Testis (tissue), 3 donors: ENCODE results near the gene SP140L. TPM values are rescaled to one million over a fixed set of nuclear protein-coding genes. Genes with fewer than 3 reads are reported as not detected.

Source experiments
- DNase-seq: peaks from one replicate; pipeline ENCODE4 v3.0.0-alpha.2; 2019
- H3K27ac ChIP-seq, 2 donors: fragments of 200-600 bp; sonication (generic); one replicate each; pipeline ENCODE4 v1.5.1; 2019
- H3K27me3 ChIP-seq: fragments of 200-600 bp; sonication (generic); one replicate; pipeline ENCODE4 v1.5.1; 2019
- H3K36me3 ChIP-seq: fragments of 200-600 bp; sonication (generic); one replicate; pipeline ENCODE4 v1.5.1; 2017; ENCODE audit warnings: low read depth; ENCODE audit errors: missing control alignments
- H3K4me1 ChIP-seq: fragments of 200-600 bp; sonication (generic); one replicate; pipeline ENCODE4 v1.5.1; 2019
- H3K4me3 ChIP-seq, 2 donors: fragments of 200-600 bp; sonication (generic); one replicate each; pipeline ENCODE4 v1.5.1; 2017 to 2019
- H3K9me3 ChIP-seq: fragments of 200-600 bp; sonication (generic); one replicate; pipeline ENCODE4 v1.5.1; 2017
- POLR2A ChIP-seq: fragments of 450-650 bp; IDR thresholded peaks from one replicate; pipeline ENCODE4 v1.6.1; 2017; ENCODE audit warnings: antibody characterized with exemption, mild to moderate bottlenecking, moderate library complexity
- WGBS, 2 donors: methylation state at CpG; one replicate each; pipeline ENCODE4 v1.1.5; 2018; 5-methylcytosine and 5-hydroxymethylcytosine counted together
- intact Hi-C: fragments of 100-400 bp; cut with DNase I; formaldehyde crosslinking; loops from one replicate; pipeline ENCODE4 v1.15.1; 2023; ENCODE audit warnings: low total_unique reads
- polyA plus RNA-seq: library from polyadenylated mRNA; stranded (reverse); fragments of 350-450 nt; fragmentation: Illumina TruSeq; extraction: RNeasy Lipid Tissue Mini Kit (QIAGEN cat#74804); gene quantifications from one replicate; pipeline ENCODE4 v1.2.3, GENCODE V29; 2014; ENCODE audit warnings: low read depth, low replicate concordance; ENCODE audit not compliant: insufficient read depth
- total RNA-seq, 2 donors: library from RNA; depleted of rRNA; stranded (reverse); fragments of >200 nt; gene quantifications; one replicate each; pipeline ENCODE4 v1.2.3, GENCODE V29; 2016
- TF ChIP-seq, protein P1 (sequence below), 3 experiments: fragments of 450-650 bp in 2 of 3; fragments of 200-600 bp in 1 of 3; sonication (generic) in 1 of 3; IDR thresholded peaks; one replicate each; pipeline ENCODE4 v1.5.1; 2016 to 2019; ENCODE audit warnings: antibody characterized with exemption in 3 of 3, mild to moderate bottlenecking in 2 of 3, moderate library complexity in 1 of 3

The SP140L gene
- total and polyA plus RNA-seq, 3 donors from 2014 or later = 7.2 to 21.9 (median 7.9) TPM

DNA sequence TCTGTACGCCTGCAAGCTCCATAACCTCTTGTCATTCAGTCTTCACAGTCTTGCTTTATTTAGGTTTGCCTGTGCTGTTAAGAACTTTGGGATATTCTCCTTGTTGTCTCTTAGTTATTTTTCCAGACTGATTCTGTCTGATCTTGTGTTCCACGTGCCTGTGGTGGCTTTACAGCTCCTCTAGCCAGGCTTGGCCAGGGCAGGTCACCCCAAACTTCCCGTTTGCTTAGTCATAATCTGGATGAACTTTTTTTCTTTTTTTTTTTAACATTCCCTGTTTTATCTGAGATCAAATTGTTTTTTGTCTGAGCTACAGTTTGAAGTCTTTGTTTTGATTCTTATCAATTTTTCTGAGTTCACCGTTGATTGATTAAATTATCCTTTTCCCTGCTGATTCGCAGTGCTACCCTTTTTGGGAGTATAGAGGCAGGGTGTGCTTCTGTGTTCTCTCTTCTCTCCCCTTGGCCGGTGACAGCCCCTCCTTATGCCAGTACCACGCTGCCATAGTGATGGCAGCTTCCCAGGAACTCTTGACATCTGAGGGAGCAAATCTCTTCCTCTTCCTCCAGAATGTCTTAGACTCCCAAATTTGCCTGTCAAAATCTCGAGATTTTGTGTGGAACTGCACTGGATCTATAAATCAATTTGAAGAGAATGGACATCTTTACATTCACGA is 91.5 kb downstream of the SP140L start:
- Histone ChIP-seq H3K27me3 (no peaks in the 10 kb centered on the region), H3K4me3 (no peak overlapping the region), H3K9me3 (no peaks in the 10 kb centered on the region), H3K4me1 (peaks cover 8% of the 10 kb centered on the region), H3K36me3 (no peaks in the 10 kb centered on the region), H3K27ac (no peak overlapping the region)
- no peak for DNase-seq
- 62 to 71% methylated on average over 9 of the region's 9 CpGs for WGBS, 2 donors
- intact Hi-C loops = no loop called here
- TF ChIP-seq POLR2A = no peak
- TF ChIP-seq, protein P1, sequence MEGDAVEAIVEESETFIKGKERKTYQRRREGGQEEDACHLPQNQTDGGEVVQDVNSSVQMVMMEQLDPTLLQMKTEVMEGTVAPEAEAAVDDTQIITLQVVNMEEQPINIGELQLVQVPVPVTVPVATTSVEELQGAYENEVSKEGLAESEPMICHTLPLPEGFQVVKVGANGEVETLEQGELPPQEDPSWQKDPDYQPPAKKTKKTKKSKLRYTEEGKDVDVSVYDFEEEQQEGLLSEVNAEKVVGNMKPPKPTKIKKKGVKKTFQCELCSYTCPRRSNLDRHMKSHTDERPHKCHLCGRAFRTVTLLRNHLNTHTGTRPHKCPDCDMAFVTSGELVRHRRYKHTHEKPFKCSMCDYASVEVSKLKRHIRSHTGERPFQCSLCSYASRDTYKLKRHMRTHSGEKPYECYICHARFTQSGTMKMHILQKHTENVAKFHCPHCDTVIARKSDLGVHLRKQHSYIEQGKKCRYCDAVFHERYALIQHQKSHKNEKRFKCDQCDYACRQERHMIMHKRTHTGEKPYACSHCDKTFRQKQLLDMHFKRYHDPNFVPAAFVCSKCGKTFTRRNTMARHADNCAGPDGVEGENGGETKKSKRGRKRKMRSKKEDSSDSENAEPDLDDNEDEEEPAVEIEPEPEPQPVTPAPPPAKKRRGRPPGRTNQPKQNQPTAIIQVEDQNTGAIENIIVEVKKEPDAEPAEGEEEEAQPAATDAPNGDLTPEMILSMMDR (IDR thresholded peaks at IDR 0.05) = no peak

DNA sequence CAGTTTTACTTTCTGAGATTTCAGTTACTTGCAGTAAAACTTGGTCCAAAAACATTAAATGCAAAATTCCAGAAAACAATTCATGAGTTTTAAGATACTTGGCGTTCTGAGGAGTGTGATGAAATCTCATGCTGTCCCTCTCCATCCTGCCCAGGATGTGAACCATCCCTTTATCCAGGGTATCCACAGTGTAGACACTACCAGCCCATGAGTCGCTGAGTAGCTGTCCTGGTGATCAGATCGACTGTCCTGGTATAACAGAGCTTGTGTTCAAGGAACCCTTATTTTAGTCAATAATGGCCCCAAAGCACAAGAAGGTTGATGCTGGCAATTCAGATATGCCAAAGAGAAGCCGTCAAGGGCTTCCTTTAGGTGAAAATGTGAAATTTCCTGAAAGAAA is 92.2 kb downstream of the SP140L start:
- Histone ChIP-seq H3K9me3 (no peaks in the 10 kb centered on the region), H3K27ac (no peak overlapping the region), H3K27me3 (no peaks in the 10 kb centered on the region), H3K36me3 (no peaks in the 10 kb centered on the region), H3K4me1 (peaks cover 8% of the 10 kb centered on the region), H3K4me3 (no peak overlapping the region)
- WGBS, 2 donors = 83 to 90% methylated on average over 4 of the region's 4 CpGs
- no peak for TF ChIP-seq POLR2A
- TF ChIP-seq, protein P1 (IDR thresholded peaks at IDR 0.05) = no peak
- intact Hi-C loops = no loop called here
- no peak for DNase-seq

DNA sequence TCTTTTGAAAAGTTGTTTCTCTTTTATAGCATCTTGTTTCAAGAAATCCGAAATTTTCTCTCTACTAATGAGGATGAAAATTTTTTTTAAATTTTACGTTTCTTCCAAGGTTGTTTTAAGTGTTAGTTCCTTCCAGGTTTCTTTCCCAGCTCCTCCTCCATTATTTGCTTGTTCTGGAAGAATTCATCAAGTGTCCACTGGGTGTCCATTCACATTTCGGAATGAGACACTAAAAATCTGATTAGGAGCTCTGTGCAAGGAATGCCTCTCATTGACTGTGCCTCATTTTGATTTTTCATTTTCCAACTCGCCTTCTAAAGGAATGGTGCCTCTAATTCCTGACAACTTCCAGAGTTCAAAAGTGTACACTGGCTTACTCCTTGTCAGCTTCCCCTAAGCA is 95.2 kb downstream of the SP140L start:
- Histone ChIP-seq H3K9me3 (no peaks in the 10 kb centered on the region), H3K4me1 (peaks cover 3% of the 10 kb centered on the region), H3K27ac (no peak overlapping the region), H3K36me3 (no peaks in the 10 kb centered on the region), H3K27me3 (no peaks in the 10 kb centered on the region), H3K4me3 (no peak overlapping the region)
- intact Hi-C loops = no loop called here
- TF ChIP-seq, protein P1 (IDR thresholded peaks at IDR 0.05) = no peak
- no peak for TF ChIP-seq POLR2A
- no peak for DNase-seq
- WGBS, 2 donors = 76 to 80% methylated on average over 4 of the region's 4 CpGs

DNA sequence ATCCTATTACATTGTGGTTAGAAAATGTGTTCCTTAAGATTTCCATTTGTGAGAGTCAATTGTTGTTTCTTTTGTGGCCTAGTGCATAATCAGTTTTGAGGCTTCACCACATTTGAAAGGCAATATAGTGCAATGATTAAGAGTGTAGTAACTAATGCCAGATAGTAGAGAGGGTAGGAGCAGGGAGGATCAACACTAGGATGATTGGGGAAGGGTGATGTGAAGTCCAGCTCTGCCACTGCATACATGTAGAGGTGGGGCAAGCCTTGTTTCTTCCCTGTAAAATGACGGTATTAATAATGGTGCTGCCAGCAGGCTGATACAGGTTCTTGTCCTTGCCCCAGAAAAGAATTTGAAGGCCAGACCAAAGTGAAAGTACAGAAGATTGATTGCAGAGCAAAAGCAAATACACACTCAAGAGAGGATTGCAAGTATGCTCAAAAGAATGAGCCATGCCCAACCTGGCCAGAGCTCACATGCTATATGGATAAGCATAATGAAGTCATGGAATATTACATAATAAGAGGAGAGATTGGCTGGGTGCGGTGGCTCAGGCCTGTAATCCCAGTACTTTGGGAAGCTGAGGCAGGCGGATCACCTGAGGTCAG is 97.0 kb downstream of the SP140L start:
- 80 to 84% methylated on average over 3 of the region's 3 CpGs for WGBS, 2 donors
- Histone ChIP-seq H3K4me3 (no peak overlapping the region), H3K9me3 (no peaks in the 10 kb centered on the region), H3K36me3 (no peaks in the 10 kb centered on the region), H3K27ac (no peak overlapping the region), H3K27me3 (no peaks in the 10 kb centered on the region), H3K4me1 (no peaks in the 10 kb centered on the region)
- no peak for DNase-seq
- intact Hi-C loops = no loop called here
- TF ChIP-seq, protein P1 (IDR thresholded peaks at IDR 0.05) = no peak
- no peak for TF ChIP-seq POLR2A

DNA sequence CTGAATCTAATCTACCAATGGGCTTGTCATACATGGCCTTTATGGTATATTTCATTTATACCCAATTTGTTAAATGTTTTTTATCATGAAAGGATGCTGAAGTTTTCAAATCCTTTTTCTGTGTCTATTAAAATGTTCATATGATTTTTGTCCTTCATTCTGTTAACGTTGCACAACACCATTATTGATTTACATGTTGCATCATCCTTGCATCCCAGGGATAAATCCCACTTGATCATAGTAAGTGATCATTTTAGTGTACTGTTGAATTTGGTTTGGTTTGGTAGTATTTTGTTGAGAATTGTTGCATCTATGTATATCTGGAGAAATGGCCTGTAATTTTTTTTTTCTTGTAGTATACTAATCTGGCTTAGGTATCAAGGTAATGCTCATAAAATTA is 98.4 kb downstream of the SP140L start:
- H3K4me3 ChIP-seq = no peak overlapping the region
- H3K27ac ChIP-seq = no peak overlapping the region
- no peak for DNase-seq
- H3K27me3 ChIP-seq = no peaks in the 10 kb centered on the region
- TF ChIP-seq, protein P1 (IDR thresholded peaks at IDR 0.05) = no peak
- no peak for TF ChIP-seq POLR2A
- 81 to 87% methylated on average over 1 of the region's 1 CpG for WGBS, 2 donors
- intact Hi-C loops = no loop called here
- H3K4me1 ChIP-seq = no peaks in the 10 kb centered on the region
- no peaks in the 10 kb centered on the region for H3K36me3 ChIP-seq
- H3K9me3 ChIP-seq = no peaks in the 10 kb centered on the region
